Right hindlimb (tissue), 1 donor: ENCODE results near the gene ADAMTS19.
"Not testable (repeated sequence)": the region's sequence is repeated elsewhere in the genome, so short reads cannot be mapped to it uniquely, and the experiment has no call there.

Experiments used
- DNase-seq: peaks from one replicate; pipeline ENCODE4 v3.0.0-alpha.2; 2018

The ADAMTS19 gene

GRCh38 chr5:129474544-129474943 is 14.4 kb downstream of the ADAMTS19 start:
- DNase-seq, result no peak

- DNase-seq, result no peak
Measured at GRCh38 chr5:129476751-129477150, 16.7 kb downstream of the ADAMTS19 start.

GRCh38 chr5:129477532-129477931 is 17.4 kb downstream of the ADAMTS19 start:
- DNase-seq, result peak; percentile 56

GRCh38 chr5:129481161-129481560 is 21.1 kb downstream of the ADAMTS19 start:
- DNase-seq, result no peak

- peak; percentile 83 for DNase-seq
Measured at GRCh38 chr5:129496421-129496820, 36.3 kb downstream of the ADAMTS19 start.

DNA sequence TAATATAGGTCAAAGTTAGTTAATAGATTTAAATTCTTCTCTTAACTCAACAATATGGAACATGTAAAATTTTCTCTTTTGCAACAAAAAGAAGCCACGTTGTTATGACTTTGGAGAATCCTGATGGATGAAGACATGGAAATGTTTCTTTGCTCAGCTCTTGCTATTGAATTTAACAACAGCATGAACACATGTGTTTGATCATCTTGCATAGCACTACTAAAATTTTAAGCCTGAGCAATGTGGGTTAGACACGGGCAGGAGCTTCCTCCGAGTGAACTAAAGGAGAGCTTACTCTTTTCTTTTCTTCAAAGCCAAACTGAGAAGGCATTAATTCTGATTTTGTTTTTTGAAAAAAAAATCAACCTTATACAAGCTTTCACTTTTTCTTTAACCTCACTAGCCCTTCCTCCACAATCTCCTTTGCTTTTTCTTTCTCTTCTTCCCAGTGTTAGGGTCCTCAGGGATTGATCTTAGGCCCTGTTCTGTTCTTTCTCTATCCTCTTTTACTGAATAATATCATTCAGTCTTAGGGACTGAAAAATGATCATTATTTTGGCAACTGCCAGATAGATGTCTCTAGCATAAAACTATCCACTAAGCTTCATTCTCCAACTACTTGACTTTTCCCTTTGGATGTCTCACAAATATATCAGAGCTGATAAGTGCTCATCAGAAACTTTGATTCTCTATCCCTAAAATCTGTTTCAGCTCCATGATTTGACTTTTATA is 36.9 kb downstream of the ADAMTS19 start:
- no peak for DNase-seq

- no peak for DNase-seq
Measured at GRCh38 chr5:129499208-129499852, 39.2 kb downstream of the ADAMTS19 start.

DNA sequence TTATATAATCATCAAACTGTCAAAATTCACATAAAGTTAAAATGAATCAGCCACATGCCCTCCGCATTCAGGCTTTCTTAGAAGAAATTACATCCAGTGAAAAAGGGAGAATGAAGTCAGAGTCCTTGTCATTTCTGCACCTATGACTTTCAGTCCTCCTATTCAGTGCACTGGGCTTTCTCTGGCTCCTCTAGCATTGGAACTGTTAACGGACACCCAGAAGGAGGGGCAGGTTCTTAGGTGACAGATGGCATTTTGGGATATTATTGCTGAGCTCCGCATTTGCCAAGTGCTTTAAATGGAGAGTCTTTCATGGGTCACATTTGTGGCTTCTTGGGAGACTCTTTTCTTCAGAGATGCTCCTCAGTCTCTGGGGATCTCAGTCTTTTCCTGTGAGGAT is 40.0 kb downstream of the ADAMTS19 start:
- no peak for DNase-seq

DNA sequence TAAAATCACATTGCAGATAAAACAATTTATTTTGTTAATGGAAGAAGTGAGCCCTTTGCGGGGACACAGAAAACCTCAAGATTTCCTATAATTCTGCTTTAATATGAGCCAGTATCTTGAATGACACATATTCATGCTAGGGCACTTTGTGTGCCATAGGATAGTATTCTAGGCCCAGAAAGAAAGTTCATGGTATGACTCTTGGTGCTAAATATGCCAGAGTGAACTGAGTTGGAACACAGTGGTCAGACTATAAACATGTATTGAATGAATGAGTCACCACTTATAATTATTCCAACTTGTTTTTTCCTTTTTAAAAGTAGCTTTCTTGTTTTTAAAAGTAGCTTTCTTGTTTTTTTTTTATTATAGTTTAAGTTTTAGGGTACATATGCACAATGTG is 46.0 kb downstream of the ADAMTS19 start:
- DNase-seq, result no peak

DNA sequence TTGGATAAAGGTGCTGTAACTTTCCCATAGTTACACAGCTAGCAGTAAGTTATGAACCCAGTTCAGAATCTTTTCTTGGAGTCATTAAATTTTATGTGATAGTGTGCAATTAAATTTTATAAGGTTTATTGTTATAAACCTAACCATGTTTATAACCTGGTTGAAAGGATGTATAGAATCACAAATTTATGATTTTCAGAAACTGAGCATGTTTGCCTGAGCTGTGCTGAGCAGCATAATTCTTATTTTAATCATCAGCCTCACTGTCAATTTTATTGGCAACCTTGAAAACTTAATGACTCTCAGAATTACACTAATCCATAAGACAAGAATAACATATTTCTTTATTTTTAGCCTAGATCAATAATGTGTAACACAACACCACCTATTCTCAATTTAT is 46.9 kb downstream of the ADAMTS19 start:
- no peak for DNase-seq

DNA sequence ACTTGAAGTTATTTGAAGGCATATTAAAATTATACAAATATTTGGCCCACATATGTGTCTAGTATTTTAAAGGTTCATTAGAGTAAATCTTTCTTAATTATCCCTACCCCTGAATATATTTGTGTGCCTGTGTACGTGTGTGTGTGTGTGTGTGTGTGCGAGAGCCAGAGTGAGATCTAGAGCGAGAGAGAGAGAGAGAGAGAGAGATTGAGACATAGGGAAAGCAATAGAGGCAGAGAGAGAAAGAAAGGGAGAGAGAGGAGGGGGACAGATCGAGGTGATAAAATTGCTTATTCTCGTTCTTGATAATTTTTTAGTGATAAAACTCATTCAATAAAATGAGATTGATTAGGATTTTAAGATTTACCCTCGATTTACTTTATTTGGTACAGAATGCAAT is 47.4 kb downstream of the ADAMTS19 start:
- DNase-seq, result no peak

GRCh38 chr5:129508606-129509005 is 48.5 kb downstream of the ADAMTS19 start:
- DNase-seq, result peak; percentile 20

DNA sequence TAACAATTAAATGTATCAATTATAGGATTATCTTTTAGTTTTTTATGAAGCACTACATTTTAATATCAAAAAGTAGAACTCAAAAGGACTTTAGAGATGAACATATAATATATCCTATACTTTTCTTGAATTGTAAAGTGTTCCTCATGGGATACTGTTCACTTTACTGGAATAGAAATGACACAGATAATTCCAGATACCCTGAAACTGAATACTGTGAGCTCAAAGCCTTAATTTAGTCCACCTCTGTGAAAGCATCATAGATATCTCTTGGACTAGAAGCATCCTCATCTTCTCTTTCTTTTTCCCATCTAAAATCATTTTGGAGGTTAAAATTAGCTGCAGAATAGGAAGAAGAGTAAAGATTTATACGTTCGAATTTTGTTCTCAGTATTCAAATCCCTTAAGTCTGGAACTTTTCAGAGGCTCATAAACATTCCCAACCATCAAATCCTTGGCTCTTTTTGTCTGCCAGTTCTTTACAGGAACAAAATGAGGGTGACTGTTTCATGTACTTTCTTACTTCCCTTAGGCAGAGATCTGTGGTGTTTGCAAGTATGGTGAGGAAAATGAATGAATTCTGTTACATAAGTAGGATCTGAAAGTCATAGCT is 49.4 kb downstream of the ADAMTS19 start:
- no peak for DNase-seq

DNA sequence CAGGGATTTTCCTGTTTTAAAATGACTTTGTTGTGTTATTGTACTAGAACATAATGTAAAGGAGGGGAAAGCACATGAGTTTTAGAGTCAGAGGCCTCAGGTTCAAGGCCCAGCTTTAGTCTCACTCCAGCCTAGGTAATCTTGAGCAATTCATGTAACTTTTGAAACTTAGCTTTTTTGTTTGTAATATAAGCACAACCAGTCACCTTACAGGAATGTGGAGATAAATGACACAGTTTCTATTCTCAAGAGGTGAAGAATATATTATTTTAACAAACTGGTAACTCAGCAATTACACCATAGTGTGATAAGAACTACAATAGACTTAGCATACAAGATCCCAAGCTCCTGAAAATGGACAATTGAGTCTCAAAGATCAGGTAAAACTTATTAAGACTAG is 51.2 kb downstream of the ADAMTS19 start:
- no peak for DNase-seq

- DNase-seq, result no peak
Measured at GRCh38 chr5:129541051-129541450, 81.0 kb downstream of the ADAMTS19 start.

DNA sequence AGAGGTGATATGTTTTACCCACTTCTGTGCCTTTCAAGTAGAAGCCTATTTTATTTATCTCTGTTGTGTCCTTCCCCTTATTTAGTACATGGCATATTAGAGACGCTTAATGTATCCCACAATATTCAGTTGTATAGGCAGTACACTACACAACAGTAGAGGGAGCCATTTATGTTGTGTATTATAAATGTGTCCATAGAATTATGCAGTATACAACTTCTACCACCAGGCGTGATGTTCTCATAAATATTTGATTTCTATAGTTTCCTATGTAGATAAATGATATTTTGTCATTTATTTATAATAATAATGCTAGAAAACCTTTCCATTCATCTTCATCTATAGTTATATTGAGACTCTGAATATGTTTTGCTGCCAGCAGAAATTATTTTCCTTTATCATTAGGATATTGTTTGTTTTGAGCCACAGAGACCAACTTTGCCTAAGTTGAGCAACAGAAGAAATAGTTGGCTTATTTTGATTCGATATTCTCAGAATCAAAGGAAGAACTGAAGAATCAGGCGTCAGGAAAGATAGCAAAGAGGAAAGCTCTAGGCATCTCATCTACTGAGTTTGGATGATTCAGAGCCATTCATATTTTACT is 81.7 kb downstream of the ADAMTS19 start:
- DNase-seq, result no peak

GRCh38 chr5:129547137-129547536 is 87.0 kb downstream of the ADAMTS19 start:
- DNase-seq, result no peak

DNA sequence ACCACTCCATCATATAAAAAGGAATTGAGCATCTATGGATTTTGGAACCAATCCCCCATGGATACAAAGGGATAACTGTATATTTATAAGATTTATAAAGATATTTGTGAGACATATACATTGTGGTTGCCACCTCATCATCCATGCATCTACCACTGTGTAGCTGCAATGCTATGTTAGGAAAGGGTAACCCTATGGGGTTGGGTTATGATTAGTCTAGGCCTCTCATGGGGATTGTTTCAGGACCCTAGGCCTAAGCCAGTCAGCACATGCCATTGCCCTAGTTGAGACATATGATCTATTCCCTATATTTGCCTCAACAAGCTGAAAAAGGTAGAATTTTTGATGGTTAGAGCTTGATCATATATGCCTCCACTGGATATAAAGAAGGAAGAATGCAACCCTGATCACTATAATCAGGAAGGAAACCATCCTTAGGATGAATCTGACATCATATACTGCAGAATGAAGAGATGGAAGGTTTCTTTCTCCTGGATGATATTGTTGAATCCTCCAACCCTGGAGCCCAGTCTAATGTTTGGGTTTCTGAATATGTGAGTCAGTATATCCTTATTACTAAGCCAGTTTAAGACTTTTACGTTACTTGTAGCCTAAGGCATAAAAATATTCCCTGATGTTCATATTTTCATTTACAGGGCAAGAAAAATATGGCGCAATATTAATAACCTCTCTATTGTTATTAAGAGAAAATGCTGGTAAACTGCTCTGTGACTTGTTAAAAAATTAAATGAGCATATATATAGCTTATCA is 94.2 kb downstream of the ADAMTS19 start:
- no peak for DNase-seq

GRCh38 chr5:129563585-129563984 is 103.5 kb downstream of the ADAMTS19 start:
- DNase-seq, result no peak

DNA sequence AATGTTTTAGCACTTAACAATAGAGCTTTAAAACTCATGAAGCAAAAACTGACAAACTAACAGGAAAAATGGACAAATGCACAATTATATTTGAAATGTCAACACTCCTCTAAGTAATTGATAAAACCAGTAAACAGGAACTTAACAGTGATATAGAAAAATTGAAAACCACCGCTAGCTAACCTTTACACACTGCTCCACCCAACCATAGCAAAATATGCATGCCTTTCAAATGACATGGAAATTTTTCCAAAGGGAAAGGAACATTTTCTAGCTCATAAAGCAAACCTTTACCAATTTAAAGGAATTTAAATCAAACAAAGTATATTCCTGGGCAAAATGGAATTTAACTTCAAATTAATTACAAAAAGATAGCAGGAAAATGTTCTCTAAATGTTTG is 109.2 kb downstream of the ADAMTS19 start:
- no peak for DNase-seq

- no peak for DNase-seq
Measured at GRCh38 chr5:129572060-129572459, 112.0 kb downstream of the ADAMTS19 start.

DNA sequence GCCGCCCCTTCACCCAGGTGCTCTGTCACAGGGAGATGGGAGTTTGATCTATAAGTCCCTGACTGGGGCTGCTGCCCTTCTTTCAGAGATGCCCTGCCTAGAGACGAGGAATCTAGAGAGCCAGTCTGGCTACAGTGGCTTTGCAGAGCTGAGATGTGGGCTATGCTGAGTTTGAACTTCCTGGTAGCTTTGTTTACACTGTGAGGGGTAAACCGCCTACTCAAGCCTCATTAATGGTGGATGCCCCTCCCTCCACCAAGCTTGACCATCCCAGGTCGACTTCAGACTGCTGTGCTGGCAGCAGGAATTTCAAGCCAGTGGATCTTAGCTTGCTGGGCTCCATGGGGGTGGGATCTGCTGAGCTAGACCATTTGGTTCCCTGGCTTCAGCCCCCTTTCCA is 124.4 kb downstream of the ADAMTS19 start:
- DNase-seq, result not testable (repeated sequence)
